Amygdala (tissue), 56 donors: ENCODE measurements around the gene ENTPD6.
"Not testable (repeated sequence)": the region's sequence is repeated elsewhere in the genome, so short reads cannot be mapped to it uniquely, and the experiment has no call there.

Experiments
- DNase-seq, 56 donors: peaks; one replicate each; lab custom pipeline; 2025; lab: John Stamatoyannopoulos, UW

Gene ENTPD6

DNA sequence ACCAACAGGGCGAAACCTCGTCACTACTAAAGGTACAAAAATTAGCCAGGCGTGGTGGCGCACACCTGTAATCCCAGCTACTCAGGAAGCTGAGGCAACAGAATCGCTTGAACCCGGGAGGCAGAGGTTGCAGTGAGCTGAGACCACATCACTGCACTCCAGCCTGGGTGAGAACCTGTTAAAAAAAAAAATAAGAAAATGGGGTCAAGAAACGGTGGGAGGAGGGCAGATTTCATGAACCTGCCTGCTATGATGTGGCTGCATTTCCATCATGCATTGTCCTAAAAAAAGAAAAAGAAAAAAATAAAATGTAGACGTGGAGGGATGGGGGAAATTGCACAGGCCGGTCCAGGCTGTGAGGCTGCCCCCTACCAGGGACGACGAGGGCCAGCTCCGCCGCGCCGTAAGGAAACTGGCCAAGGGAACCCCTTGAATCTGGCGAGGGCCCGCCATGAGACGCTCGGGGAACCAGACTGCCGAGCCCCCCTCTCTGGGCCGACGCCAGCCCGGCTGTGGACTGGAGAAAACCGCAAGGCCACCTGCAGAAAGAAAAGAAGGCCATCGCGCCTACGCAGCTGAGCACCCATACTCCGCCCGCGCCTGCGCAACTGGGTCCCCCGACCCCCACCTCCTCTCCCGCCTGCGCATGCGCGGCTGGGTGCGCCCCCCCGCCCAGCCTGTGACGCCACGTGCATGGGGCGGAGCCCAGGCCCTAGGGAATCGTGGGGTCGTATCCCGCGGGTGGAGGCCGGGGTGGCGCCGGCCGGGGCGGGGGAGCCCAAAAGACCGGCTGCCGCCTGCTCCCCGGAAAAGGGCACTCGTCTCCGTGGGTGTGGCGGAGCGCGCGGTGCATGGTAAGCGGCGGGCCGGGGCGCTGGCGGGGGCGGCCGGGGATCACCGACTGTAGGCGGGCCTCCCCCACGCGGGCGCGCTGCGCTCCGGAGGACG, at the start of gene ENTPD6:
Gene ENTPD6, plus strand, starts transcription at position 699 of the 948 bp plus-strand sequence. CDS start 10,825 bp downstream, outside the sequence.
- DNase-seq: peak; percentile 53 to 96 (median 88)

DNA sequence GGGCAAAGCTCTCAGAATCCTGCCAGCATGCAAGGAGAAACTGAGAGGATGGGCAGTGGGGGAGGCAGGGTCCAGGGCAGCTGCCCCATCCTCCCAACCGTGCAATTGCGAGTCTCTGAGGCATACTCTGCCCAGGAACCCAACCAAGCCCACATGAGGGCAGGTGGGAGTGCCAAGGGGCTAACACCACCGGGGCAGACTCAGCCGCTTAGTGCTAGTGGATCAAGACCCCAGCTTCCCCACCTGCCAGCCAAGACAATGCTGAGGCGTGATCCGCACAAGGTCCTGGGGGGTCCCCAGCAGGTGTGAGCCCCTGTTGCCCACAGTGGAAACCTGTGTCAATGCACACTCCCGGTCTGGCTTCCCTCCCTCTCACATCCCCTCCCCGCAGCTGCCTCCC, 48.5 kb upstream of the ENTPD6 start:
- no peak for DNase-seq

DNA sequence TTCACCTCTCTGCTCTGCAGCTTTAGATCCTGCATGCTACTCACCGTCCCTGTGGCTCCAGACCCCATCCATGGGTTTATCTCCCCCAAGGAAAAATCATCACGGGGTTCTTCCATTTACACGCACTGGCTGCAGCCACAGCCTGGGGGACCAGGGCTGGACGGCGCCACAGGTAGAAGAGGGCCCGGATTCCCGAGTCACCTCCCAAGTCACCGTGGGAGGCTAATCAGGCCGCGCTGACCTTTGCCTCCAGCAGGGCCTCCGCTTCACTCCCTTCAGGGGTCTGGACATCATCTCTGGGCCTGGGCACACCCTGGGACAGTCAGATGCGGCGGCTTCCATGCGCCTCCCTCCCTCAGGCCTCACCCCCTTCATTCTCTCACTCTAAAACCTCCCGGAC, 47.8 kb upstream of the ENTPD6 start:
- DNase-seq: no peak

DNA sequence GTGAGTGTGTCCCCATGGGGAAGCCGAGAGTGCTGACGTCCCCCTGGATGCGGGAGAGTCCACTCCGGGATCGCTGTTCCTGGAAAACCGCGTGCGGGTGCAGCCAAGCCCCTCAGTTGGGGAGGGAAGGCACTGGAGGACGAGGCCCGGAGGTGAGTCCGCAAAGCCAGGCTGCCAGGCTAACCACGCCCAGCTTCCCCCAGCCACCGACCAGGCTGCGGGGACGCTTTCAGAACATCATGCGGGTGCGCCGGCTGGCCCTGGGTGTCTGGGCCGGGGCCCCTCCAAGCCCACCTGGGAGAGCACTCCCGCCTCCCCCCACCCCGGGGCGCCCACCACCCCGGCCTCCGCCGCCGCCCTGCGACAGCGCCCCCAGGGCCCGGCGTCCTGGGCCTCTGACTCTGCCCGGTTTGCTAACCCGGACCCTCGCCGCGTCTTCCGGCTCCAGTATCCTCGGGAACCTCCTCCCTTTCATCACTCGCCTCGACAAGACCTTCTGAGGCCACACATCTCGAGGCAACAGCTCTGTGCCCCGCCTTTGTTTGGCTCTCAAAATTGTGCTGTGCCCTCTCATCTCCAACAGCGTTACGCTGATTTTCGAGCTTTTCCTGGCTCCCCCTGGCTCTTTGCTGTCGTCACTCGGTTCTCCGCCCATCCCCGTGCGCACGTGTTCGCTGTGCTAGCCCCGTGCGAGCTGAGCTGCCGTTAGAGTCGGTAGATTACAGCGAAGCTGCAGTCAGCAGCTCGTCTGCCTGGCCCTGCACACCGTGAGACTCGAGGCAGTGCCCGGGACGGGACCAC, 47.1 kb upstream of the ENTPD6 start:
- peak in 31 of 56 donors; percentile 5 to 57 (median 29) for DNase-seq

DNA sequence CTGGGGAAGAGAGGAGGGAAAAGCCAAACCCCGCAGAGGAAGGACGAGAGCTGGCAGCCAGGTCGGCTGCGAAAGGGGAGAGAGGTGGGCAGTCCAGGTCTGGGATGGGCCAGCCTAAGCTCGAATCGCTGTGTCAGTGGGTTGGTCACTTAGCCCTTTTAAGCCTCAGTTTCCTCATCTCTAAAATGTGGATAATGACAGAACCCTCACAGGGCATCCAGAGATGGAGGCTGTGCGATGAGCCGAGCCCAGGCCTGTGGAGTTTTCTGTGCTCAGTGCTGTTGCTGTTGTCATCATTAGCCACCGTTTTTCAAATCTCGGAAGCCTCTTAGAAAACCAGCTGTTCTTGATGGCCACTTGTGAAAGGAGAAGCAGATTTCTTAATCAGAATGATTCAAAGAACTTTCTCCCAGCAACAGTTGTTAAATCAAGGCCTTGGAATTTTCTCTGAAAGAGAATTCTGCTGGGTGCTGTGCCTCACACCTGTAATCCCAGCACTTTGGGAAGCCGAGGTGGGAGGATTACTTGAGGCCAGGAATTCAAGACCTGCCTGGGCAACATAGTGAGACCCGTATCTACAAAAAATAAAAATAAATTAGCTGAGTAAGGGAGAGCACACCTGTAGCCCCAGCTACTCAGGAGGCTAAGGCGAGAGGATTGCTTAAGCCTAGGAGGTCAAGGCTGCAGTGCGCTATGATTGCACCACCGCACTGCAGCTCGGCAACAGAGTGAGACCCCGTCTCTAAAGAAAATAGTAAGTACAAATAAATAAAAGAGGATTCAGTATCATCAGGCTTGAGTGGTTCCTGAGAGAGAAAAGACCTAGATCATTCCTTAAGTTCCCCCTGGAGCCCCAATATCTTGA, 46.3 kb upstream of the ENTPD6 start:
- no peak for DNase-seq

DNA sequence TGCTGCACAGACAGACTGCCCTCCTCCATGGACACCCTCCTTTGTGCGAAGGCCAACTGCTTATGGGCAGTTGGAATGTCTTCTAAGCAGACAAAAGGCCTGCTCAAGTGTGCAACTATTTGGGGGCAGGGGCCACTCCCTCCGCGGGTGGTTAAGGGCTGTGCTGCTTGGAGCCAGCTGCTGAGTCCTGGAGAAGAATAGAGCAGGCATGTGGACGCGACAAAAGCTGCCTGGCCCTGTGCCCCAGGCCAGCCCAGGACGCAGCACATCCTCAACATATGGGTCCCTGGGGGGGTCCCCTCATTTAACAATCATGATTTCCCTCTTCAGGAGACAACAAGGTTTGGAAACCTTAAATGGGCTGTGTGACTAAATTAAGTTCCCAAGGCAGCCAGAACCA, 45.5 kb upstream of the ENTPD6 start:
- DNase-seq: no peak

DNA sequence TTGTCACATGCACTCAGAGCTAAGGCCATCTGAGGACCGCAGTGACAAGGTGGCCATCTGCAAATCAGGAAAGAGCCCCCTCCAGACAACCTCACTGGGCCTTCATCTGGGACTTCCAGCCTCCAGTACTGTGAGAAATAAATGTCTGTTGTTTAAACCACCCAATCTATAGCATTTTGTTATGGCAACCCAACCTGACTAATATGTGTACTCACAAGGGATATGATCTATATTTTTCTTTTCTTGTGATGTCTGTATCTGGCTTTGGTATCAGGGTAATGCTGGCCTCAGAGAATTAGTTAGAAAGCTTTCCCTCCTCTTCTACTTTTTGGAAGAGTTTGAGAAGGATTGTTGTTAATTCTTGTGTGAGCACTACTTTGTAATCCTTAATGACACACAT, 37.5 kb upstream of the ENTPD6 start:
- no peak for DNase-seq

DNA sequence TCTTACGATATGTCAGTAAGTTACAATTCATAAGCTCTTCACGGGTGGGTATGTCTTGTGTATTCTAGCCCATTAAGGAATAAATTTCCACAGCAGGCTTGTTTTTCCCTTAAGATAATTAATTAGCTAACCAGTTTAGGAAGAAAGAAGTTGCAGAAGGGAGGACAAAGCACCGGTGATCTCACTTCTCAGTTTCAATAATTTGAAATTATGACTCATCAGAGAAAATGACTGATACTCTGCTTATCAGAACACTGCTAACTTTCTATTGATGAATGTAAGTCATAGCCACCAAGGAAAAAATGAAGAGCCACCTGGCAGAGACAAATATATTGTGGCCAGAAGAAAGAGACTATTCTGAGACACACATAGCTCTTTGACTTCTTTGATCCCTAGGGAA, 35.0 kb upstream of the ENTPD6 start:
- DNase-seq: no peak

DNA sequence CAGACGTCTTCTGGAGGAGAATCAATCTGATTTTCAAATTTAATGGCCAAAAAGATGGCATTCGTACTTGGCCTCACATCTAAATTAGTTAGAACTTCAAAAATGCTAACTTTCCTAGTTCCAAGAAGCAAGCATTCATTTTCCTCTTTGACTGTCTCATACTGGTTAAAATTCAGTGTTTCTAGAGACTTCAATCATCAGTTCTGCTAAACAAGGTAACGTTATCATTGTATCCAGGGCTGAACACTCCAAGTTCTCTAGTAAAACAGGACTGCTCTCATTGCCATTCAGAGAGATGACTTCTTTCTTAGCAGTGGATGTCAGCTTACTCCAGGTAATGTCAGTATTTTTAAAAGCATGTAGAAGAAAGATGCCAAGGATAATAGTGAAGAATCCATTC, 34.6 kb upstream of the ENTPD6 start:
- DNase-seq: no peak

DNA sequence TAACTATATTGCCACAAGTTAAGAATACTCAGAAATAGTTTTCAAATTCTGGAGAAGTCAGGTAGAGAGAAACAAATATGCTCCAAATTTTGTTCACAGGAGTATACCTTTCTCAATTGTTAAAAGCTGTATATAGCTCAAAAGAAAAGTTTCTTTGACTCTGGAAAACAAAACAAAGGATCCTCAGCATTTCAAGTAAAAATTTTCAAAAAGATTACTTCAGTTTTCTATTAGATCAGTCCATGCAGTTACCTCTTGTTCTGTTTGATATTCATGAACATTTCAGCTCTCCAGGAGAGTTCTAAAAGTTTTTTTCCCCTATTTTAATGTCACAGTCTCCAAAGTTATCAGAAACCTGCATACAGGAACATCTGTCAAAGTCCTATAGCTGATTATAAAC, 30.4 kb upstream of the ENTPD6 start:
- no peak for DNase-seq

DNA sequence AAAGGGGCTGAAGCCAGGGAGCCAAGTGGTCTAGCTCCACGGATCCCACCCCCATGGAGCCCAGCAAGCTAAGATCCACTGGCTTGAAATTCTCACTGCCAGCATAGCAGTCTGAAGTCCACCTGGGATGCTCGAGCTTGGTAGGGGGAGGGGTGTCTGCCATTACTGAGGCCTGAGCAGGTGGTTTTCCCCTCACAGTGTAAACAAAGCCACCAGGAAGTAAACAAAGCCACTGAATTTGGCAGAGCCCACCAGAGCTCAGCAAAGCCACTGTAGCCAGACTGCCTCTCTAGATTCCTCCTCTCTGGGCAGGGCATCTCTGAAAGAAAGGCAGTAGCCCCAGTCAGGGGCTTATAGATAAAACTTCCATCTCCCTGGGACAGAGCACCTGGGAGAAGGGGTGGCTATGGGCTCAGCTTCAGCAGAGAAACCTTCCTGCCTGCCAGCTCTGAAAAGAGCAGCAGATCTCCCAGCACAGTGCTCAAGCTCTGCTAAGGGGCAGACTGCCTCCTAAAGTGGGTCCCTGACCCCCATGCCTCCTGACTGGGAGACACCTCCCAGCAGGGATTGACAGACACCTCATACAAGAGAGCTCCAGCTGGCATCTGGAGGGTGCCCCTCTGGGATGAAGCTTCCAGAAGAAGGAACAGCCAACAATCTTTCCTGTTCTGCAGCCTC, 29.3 kb upstream of the ENTPD6 start:
- DNase-seq: not testable (repeated sequence)

DNA sequence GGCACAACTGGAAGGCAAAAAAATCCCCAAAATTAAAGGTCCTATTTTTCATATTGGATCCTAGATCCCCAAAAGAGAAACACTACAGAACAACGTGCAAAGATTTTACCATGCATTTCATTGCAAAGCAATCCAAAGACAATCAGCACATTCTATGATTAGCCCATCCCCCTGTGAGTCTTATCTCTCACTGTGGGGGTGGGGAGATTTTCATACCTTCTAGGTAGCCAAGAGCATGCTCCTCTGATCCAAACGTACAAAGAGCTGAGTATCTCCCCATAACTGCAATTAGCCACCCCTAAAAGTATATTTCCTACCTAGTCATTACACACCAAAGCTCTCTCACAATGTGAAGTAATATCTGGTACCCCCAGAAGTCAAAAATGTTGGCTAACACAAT, 22.2 kb upstream of the ENTPD6 start:
- no peak for DNase-seq

DNA sequence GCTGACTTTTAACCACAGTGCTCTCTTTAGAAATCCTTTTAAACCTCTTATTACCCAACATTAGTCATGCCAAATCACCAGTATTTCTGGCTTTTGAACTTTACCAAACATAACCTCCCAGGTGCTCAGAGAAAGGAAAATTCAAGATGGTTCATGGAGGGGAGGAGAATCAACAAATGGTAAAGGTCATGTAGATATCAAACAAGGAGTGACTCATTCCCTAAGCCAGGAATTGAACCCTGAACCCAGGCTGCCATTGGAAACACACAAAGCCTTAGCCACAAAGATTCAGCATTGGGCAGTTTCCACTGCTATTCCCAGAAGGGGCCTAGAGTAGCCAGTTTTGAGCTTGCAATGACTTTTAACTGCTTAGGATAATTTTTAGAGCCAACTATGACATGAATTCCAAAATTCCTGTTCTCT, 21.6 kb upstream of the ENTPD6 start:
- DNase-seq: no peak

DNA sequence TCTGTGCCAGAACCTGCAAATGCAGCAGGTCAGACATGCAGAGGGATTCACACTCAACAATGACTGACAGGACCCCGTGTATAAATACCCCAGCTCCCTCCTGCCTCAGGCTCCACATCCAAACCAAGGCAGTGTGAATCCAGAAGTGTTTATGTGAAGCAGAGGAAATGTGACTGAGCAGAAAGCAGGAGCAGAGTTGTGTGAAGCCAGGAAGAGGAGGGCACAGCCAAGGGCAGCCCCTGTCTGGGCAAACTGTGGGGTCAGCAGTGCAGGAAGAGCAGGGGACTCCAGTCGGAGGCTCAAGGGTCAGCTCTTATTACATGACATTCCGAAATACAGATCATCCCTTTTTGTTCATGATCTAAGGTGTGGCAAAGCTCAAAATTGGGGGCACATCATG, 19.3 kb upstream of the ENTPD6 start:
- DNase-seq: no peak

DNA sequence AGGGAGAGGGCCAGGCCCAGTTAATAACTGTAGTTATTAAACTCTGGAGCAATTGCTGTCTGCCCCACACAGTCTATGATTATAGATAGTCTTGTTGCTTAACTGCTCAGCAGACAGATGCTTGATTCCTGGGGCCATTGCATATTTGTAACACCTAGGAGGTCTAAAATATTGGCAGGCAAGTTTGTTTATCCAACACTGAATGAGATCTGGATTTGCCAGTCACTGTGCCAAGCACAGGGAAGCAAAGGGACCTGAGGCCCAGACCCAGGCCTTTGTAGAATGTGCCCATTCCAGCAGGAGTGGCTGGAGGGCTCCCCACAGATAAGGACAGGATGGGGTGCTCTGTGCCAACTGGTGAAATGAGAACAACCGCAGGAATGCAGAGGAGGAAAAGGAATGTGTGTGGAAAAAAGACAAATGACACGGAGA, 17.6 kb upstream of the ENTPD6 start:
- no peak for DNase-seq

DNA sequence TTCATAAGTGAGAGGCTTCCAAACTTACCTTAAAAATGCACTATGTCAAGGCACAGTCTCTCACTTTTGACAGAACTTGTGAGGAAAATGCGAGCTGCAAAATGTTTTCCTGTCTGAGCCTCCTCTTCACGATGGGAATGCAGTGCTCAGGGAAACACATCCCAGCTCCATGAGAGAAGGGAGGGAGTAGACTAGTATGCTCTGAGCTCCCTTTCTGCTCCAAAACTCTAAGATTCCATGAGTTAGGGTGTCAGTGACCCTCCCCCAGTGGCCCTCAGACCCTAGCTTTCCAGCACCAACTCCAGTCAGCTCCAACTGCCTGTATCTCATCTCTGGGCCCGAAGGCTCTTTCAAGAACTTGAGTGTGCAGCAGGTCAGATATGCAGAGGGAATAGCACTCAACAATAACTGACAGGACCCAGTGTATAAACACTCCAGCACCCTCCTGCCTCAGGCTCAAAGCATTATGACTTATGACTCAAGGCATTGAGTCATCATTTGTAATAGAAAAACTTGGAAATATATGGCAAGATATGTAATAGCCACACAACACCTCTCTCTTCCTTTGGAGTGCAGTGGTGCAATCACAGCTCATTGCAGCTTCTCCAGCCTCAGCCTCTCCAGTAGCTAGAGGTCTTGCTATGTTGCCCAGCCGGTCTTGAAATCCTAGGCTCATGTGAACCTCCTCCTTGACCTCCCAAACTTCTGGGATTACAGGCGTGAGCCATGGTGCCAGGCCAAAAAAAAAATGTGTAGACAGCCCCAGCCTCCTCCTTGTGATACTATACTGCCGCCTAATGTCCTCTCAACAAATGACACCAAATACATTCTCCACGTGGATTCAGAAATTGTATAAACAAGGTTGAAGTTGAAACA, 16.7 kb upstream of the ENTPD6 start:
- peak in 6 of 56 donors; percentile 8 to 29 (median 16) for DNase-seq

DNA sequence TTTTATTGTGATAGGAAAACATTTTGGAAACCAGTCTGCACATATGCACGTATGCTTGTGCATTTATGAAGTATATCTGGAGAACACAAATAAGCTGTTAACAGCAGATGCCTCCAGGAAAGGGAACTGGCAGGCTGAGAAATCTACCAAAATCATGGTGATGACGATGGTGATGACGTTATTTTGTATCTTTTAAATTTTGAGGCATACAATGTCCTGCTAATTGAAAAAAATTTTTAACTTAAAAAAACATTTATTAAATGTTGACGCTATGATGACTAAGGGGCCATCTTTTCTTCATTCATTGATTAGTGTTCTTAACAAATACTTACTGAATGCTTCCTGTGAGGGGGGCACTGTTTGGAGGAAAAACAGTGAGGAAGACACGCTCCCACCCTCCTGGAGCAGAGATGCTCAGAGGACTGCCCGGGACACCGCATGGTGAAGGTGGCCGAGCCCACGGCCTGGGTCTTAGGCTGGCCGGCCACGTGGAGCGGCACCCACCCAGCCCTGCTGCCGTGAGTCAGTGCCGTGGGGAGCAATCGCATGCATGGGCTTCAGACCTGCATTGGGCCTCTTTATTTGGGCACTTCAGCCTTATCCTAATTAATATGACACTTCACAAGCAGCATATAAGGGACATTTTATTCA, 15.9 kb upstream of the ENTPD6 start:
- DNase-seq: no peak

DNA sequence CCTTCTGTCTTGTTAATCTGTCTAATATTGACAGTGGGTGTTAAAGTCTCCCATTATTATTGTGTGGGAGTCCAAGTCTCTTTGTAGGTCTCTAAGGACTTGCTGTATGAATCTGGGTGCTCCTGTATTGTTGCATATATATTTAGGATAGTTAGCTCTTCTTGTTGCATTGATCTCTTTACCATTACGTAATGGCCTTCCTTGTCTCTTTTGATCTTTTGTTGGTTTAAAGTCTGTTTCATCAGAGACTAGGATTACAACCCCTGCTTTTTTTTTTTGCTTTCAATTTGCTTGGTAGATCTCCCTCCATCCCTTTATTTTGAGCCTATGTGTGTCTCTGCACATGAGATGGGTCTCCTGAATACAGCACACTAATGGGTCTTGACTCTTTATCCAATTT, 11.1 kb upstream of the ENTPD6 start:
- DNase-seq: not testable (repeated sequence)
